ENCODE results near the gene SMPDL3A. TPM values are rescaled to one million over a fixed set of nuclear protein-coding genes. Genes with fewer than 3 reads are reported as not detected.
"Not testable (repeated sequence)": the region's sequence is repeated elsewhere in the genome, so short reads cannot be mapped to it uniquely, and the experiment has no call there.

Gene SMPDL3A, protein sequence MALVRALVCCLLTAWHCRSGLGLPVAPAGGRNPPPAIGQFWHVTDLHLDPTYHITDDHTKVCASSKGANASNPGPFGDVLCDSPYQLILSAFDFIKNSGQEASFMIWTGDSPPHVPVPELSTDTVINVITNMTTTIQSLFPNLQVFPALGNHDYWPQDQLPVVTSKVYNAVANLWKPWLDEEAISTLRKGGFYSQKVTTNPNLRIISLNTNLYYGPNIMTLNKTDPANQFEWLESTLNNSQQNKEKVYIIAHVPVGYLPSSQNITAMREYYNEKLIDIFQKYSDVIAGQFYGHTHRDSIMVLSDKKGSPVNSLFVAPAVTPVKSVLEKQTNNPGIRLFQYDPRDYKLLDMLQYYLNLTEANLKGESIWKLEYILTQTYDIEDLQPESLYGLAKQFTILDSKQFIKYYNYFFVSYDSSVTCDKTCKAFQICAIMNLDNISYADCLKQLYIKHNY
- 2.4 and 5.4 TPM in 2 replicates for total RNA-seq

DNA sequence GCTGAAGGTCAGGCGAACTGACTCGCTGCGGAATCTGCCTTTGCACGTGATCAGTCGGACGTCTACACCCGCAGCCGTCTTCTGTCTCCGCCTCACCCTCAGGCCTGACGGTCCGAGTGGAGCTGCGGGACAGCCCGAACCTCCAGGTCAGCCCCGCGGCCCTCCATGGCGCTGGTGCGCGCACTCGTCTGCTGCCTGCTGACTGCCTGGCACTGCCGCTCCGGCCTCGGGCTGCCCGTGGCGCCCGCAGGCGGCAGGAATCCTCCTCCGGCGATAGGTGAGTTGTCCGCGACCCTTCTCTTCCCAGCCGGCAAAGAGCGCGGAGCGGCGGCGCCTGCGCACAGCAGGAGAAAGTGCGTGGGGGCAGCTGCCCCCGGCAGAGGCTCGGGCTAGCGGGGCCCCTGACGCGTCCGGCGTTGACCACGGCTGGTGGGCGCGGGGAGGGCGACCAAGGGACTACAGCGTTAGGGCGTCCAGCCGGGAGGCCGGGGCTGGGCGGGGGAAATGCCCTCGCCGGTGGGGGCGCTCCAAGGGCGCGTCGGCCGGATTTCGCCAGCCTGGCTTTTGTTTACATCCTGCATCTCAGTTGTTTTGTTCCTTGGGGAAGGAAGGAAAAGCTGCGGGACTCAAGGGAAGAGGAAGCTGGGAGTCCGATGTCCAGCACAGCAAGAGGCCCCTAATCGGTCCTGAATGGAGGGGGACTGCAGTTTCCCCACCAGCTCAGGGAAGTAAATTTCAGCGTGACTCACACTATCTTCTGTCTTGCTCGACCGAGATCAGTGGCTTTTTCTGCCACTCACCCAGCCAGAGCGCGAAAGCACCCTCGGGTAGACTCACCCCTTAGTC is at the start of gene SMPDL3A:
SMPDL3A (plus strand) TSS at position 77 of the 846 bp plus-strand sequence; CDS start at position 166, 89 bp downstream.
- DNase-seq (ENCODE audit: low read depth in 2 of 2) = peak; percentile 62 to 72

DNA sequence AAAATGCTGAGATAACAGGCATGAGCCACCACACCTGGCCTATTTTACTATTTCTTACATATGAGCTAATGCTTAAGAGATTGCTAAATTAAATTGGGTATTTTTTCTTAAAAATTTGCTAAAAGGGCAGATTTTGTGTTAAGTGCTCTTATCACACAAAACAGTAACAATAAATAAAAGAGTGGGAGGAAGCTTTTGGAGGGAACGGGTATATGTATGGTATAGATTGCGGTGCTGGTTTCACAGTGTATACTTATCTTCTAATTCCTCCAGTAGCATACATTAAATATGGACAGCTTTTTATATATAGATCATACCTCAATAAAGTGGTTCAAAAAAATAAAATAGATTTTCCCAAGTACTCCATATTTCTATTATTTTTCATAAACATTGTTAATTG is 49.0 kb upstream of the SMPDL3A start:
- no peak for DNase-seq (ENCODE audit: low read depth in 2 of 2)

DNA sequence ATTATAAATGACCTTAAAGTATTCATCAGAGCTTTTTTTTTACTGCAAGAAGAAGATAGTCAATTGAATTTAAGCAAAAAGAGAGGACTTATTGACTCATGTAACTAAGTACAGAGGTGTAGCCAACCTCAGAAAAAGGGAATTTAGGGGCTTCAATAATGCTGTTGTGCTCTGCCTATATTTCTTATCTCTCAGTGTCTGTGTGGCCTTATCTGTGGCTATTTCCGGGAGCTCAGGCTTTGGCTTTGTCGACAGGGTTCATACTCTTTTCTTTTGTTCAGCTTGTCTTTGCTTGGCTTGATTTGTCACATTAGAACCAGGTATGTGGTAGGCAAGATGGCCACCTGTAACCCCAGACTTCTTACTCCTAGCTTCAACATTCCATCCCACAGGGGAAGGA is 48.1 kb upstream of the SMPDL3A start:
- DNase-seq (ENCODE audit: low read depth in 2 of 2) = no peak

DNA sequence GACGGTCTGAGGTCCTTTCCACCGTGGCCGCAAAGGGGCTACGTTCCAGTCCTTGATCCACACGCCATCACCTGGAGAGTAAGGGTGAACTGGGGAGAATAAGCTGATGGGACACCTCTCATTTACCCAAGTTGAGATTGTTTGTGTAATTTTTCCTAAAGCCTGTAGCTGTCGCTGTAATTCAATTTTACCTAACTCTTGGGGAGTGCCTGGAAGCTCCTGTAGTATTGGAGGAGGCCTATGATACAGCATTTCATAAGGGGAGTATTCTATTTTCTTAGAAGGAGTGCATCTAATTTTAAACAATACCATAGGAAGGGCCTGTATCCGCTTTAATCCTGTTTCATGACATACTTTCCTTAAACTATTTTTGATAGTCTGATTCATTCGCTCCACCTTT is 44.8 kb upstream of the SMPDL3A start:
- peak; percentile 3 for DNase-seq (ENCODE audit: low read depth in 2 of 2)

DNA sequence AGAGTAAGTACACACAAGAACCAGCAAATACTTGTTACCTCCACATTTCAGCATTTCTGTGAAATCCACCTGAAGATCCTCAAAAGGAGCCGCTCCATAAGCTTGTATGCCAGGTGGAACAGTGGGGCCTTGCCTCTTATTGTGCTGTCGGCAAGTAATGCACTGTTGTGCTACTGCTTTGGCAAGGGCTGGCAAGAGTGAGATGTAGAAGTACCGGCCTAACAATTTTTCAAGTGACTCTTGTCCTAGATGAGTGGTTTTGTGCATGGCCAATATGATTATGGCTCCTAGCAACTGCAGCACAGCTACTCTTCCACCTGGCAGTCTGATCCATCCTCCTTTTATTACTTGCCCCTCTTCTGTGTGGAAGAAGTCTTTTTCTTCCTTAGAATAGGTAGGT is 44.2 kb upstream of the SMPDL3A start:
- not testable (repeated sequence) for DNase-seq (ENCODE audit: low read depth in 2 of 2)

DNA sequence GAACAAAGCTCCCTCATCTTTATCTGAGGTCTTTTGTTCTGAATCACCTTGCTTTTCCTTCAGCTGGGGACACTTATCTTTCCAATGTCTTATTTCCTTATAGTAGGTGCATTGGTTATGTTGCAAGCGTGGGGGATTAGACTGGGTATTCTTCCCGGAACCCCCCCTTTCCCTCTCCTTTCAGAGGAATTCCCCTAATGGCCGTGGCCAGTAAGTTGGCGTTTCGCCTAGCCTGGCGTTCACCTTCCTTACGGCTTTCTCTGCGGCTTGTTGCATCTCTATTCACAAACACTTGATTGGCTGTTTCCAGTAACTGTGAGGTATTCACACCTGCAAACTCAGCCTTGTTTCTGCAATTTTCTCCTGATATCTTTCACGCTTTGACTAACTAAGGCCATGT is 42.4 kb upstream of the SMPDL3A start:
- no peak for DNase-seq (ENCODE audit: low read depth in 2 of 2)

DNA sequence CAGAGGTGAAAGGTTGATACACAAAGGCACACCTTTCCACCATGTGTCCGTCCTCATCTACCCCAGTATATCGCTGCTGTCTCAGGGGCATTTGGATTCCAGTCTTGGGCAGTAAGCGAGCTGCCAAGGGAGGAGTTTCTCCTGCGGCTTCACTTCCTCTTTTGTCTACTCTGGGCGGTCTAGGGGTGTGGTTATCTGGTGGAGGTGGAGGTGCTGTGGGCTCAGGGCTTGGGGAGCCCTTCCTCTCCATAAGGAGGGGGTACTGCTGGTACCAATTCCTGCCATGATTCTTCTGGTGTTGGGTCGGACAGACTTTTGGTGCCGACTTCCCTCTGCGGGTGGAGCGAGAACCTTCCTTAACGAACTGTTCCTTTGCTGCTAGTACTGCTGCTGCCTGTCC is 41.5 kb upstream of the SMPDL3A start:
- no peak for DNase-seq (ENCODE audit: low read depth in 2 of 2)

DNA sequence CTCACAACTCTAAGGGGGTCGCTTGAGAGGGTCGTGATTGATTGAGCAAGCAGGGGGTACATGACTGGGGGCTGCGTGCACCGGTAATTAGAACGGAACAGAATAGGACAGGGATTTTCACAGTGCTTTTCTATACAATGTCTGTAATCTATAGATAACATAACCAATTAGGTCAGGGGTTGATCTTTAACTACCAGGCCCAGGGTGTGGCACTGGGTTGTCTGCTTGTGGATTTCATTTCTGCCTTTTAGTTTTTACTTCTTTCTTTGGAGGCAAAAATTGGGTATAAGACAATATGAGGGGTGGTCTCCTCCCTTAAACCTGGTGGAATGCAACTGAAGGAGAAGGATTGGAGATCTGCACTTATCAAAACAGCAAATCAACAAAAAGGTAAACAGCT is 40.1 kb upstream of the SMPDL3A start:
- DNase-seq (ENCODE audit: low read depth in 2 of 2) = not testable (repeated sequence)

DNA sequence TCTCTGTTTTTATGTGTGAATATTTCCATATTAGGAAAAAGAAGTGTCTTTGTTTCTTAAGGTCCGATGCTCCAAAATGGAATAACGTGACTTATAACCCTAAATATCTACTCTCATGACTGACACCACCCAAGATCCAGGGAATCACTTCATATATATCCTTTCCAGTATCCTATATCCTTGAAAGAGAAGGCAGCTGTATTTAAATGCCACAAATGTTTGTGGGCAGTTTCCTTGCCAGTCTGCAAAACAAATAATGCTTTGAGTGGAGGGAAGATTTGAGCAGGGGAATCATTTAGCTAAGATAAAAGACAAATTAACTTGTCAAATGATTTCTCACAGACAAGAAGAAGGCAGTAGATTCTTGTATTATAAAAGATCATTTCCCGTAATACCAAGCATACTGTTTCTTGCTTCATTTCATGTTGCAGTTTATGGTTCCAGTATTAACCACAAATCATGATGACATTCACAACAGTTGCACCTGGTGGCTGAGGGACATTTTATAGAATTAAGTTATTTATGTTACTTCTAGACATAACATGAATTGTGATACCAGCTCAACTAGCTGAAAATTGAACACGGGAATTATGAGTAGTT is 39.5 kb upstream of the SMPDL3A start:
- no peak for DNase-seq (ENCODE audit: low read depth in 2 of 2)

DNA sequence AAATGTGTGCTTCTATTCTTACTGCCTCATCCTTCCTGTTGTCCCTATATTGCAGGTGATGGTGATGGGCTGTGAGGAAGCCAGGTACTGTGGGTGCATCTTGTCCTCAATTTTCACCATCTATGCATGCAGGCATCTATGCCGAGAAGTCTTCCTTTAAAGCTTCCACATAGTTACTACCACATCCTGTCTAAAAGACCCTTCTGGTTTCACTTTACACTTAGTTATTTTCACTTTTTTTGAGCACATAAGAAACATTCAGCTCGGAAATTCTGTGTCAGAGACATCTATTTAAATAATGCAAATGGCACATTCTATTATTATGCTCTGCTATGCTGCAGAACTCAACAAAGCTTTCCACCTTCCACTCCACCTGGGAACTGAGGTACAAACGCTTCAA is 37.7 kb upstream of the SMPDL3A start:
- DNase-seq (ENCODE audit: low read depth in 2 of 2) = no peak

DNA sequence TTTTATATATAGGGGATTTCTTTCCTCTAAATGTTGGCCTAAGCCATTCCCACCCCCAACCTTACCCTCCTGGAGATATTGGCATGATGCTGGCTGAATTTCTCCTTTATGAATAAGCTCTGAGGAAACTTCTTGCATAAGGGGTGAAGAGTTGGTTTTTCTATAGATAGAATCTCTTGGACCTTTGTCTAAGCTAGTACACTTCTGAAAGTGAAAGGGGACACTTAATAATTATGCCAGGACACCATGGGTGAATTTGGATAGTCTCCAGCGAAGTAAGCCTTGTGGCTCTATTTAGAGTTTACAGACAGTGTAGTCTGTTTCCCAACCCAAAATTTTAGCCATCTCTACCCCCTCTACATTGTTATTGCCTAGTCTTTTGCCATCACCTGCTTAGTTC is 36.6 kb upstream of the SMPDL3A start:
- no peak for DNase-seq (ENCODE audit: low read depth in 2 of 2)

DNA sequence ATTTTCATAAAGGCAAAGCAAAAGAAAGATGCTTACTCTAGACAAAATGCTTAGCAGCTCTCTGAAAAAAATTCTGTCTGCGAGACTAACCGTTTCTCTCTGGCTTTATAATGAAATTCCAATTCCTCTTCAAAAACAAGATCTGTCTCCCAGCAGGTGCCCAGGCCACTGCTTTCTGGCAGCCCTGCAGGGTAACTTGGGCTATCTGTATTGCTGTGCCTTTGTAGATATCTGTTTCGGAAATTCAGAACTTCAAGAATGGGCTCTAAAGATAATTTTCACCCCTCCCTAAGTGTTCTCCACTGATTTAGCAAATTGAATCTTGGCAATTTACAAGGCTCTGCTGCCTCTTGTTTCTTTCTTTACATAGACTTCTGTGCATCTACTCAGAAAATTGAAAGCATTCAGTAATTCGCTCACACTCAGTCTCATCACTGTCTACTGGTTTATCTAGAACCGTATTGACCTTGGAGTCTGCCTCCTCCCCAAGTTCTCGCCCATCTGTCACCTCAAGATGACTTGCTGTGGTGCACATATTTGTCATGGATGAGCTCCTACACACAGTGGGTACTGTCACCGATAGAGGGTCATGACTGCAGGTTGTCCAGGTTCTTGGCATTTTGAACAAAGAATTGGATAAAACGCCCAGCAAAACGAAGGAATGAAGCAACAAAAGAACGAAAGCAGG is 35.9 kb upstream of the SMPDL3A start:
- DNase-seq (ENCODE audit: low read depth in 2 of 2) = no peak

DNA sequence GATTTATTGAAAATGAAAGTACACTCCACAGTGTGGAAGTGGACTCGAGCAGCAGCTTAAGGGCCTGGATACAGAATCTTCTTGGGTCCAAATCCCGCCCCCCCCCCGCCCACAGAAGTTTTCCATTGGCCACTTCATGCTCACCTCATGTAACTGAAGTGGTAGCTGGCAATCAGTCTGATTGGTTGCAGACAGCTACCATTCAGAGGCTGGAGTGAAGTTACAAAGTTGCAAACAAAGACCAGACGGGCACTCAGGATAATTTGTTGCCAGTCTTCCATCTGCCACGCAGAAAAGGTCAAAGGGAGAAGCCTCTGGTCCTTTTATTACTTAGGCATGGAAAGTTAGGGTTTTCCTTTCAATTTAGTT is 35.4 kb upstream of the SMPDL3A start:
- DNase-seq (ENCODE audit: low read depth in 2 of 2) = no peak

DNA sequence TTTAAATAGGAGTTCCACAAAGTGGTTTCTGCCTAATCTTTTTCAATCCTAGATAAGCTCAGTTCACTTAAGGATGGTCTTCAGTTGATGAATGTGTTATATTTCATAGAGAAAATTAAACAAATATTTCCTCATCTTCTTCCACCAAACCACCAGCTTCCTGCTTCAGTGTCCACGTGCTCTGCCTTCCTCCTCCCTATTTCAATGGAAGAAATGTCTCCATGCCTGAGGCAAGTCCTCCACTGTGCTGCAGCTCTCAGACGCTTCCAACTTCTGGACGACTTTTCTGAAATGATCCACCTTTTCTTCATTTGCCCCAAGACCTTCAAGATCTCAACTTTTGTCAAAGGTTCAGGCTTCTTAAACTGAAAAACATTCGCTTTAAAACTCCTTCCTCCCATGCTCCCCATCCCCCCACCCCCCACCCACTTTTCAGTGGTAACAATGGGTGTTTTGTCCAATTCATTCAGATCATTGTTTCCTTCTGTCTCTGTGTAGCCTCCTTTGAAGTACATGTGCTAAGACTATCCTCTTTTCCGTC is 34.8 kb upstream of the SMPDL3A start:
- no peak for DNase-seq (ENCODE audit: low read depth in 2 of 2)

DNA sequence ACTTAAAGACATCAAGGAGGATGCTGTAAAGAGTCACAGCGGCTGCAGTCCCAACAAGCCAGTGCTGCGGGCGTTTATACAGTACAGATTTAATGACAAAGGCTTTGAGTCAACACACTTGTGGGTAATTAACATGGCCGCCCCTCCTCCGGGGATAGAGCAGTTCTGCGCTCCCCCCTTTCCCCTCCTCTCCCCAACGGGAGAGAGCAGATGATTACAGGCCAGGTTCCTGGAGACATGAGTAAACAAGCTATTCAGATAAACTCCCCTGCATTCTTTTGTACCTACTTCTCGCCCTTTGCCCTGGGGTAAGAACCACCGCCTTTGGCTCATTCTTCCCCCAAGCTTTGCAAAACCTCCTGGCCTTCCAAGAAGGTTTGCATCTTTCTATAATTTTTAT is 33.2 kb upstream of the SMPDL3A start:
- no peak for DNase-seq (ENCODE audit: low read depth in 2 of 2)

DNA sequence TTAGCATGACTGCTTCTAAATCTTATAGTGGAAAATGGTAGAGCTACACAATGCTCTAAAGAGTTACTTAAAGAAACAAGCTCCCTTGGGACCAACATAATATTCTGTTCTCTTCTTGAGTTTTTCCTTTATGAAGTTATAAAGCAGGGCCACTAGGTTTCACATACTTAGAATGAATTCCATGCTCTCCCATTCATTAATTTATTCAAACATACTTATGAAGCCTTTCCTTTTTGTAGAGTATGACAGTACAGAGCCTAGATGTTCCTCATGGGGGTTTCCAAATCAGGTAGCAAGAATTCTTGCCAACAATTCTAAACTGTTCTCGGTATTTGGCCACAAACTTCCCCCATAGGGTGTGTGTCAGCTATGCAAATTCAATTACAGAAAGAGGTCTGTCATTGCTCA is 30.1 kb upstream of the SMPDL3A start:
- no peak for DNase-seq (ENCODE audit: low read depth in 2 of 2)

DNA sequence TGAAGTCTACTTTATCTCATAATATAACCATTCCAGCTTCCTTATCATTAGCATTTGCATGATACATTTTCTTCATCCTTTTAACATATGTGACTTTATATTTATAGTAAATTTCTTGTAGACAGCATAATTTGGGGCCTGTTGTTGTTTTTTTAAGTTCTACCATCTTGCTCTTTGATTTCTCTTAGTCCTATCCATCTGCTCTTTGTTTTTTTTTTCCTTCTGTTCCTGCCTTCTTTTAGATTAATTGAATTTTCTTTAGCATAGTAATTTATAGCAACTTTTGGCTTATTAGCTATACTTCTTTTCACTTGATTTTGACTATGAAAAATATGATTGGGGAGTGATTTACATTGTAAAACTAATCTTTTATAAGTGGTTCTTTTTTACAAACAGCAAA is 28.7 kb upstream of the SMPDL3A start:
- DNase-seq (ENCODE audit: low read depth in 2 of 2) = no peak

DNA sequence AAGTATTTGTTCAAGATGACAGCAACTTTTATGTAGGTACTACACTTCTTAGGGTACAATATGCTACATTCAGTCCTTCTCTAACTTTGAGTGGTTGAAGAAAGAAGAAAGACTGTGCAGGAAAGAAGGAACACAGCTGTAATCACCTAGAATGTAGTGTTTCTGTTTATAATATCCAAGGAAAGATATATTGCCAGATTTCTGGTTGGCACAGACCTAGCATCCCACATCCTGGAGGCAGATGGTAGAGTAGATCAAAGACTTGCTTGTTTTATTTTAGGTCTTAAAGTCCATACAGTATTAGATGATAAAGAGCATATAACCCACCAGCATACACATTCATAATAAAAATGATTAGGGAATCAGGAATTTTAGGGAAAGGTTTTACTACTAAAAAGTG is 22.8 kb upstream of the SMPDL3A start:
- DNase-seq (ENCODE audit: low read depth in 2 of 2) = no peak

DNA sequence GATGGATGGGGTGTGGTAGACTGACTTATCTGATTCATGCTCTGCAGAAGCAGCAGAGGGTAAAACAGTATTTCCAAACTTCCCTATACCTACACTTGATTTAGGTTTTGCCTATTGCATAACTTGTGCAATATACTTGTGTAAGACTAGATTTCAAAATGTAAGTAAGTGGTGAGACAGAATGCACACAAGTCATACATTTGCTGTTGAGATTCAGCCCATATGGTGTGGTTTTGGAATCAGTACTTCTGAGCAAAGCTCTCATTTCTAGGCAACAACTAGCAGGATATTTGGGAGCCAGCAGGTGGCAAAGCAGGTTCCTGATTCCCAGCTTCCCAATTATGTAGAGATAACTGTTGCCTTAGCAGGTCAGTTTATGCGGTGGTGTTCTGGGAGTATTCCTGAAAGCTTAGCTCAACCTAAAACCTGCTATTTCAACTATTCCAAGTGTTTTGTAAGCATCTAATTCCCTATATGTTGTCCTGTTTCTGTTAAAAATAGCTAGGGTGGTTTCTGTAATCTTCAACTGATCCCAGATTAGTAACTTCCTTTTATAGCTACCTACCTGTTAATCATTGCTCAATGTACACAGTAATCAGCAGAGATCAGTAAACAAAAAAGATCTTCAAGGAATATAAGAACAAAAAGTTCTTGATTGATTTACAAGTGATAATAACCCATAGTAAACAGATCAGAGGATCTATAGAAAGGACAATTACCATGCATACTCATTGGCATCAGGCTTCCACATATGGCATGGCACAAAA is 18.0 kb upstream of the SMPDL3A start:
- DNase-seq (ENCODE audit: low read depth in 2 of 2) = no peak

DNA sequence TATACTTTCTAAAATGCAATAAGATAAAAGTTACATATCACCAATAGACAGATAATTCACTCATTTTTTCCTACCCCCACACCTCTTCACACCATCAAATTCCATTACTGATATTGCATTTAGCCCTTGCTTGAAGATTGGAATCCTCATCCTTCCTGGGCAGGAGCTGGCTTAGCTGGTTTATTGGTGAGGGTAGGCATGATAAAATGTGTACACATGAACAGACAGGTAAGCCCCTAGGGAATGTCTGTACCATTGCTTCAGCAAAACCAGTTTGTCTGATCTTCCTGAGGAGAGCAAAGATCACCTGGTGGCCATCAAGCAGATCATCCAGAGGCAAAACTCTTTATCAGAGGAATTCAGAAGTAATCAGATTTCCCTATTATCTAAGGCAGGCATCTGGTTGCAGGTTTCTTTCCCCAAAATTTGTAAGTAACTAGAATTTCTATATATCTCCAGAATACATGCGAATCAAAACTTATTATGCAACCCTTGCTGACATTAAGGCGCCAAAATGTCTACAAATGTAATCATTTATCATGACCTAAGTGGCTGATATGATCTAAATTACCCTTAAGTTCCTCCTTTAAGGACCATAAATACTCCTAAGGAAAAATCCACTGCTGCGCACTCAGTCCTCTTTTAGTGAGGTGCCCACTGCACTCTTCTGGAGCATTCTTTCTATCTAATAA is 16.2 kb upstream of the SMPDL3A start:
- no peak for DNase-seq (ENCODE audit: low read depth in 2 of 2)

All from lung microvascular endothelial cell (primary cell).